ENCODE measurements around the gene KIAA1614. TPM values are rescaled to one million over a fixed set of nuclear protein-coding genes. Genes with fewer than 3 reads are reported as not detected.

The KIAA1614 gene
- total RNA-seq, 4 donors from 2014 or later: 1.0 to 17.1 (median 6.6) TPM

DNA sequence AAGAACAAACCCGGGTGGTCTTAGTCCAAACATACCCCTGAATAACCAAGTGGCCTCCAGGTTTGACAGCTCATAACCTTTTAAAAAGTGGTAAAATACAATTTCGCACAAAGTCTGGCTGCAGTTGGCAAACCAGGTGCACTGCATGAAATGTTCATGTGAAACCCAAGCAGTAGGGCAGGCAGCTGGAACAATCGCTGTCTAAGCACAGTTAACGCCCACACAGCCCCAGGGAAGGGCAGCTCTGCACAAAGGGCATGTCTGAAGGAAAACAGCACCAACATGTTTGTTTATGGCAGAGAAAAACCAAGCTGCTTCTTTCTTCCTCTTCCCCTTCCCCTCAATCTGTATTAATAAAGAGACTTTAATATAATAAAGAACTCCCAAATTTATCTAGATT, 49.5 kb downstream of the KIAA1614 start:
- intact Hi-C loops (cut with DNase I; ENCODE audit: low total_unique reads): no loop called here
- H3K27ac ChIP-seq: no peak overlapping the region
- H3K36me3 ChIP-seq: no peaks in the 10 kb centered on the region
- DNase-seq: no peak
- no peak overlapping the region for H3K4me3 ChIP-seq
- H3K9me3 ChIP-seq: no peaks in the 10 kb centered on the region
- H3K27me3 ChIP-seq: no peaks in the 10 kb centered on the region
- no peaks in the 10 kb centered on the region for H3K4me1 ChIP-seq
- TF ChIP-seq CTCF (IDR thresholded peaks at IDR 0.05) (no peak), POLR2A (IDR thresholded peaks at IDR 0.05) (no peak)

- no peaks in the 10 kb centered on the region for H3K9me3 ChIP-seq
- intact Hi-C loops (cut with DNase I; ENCODE audit: low total_unique reads): no loop called here
- no peaks in the 10 kb centered on the region for H3K27me3 ChIP-seq
- H3K27ac ChIP-seq: no peak overlapping the region
- DNase-seq: no peak
- TF ChIP-seq CTCF (IDR thresholded peaks at IDR 0.05) (no peak), POLR2A (IDR thresholded peaks at IDR 0.05) (no peak)
- no peak overlapping the region for H3K4me3 ChIP-seq
- no peaks in the 10 kb centered on the region for H3K4me1 ChIP-seq
- H3K36me3 ChIP-seq: no peaks in the 10 kb centered on the region
These were observed 51.4 kb downstream of the KIAA1614 start for GRCh38 chr1:180964056-180964455.

GRCh38 chr1:180964595-180964994, 51.9 kb downstream of the KIAA1614 start:
- TF ChIP-seq POLR2A (IDR thresholded peaks at IDR 0.05) (no peak), CTCF (IDR thresholded peaks at IDR 0.05) (no peak)
- no peak for DNase-seq
- intact Hi-C loops (cut with DNase I; ENCODE audit: low total_unique reads): no loop called here

GRCh38 chr1:180966312-180966711, 53.6 kb downstream of the KIAA1614 start:
- Histone ChIP-seq H3K27ac (no peak overlapping the region), H3K27me3 (no peaks in the 10 kb centered on the region), H3K4me1 (no peaks in the 10 kb centered on the region), H3K9me3 (no peaks in the 10 kb centered on the region), H3K4me3 (no peak overlapping the region), H3K36me3 (no peaks in the 10 kb centered on the region)
- intact Hi-C loops (cut with DNase I; ENCODE audit: low total_unique reads): no loop called here
- TF ChIP-seq POLR2A (IDR thresholded peaks at IDR 0.05) (no peak), CTCF (IDR thresholded peaks at IDR 0.05) (no peak)
- DNase-seq: no peak

More at GRCh38 chr1:180964595-180964994, 51.9 kb downstream of the KIAA1614 start:
- Histone ChIP-seq H3K27ac (no peak overlapping the region), H3K9me3 (no peaks in the 10 kb centered on the region), H3K4me3 (no peak overlapping the region), H3K4me1 (no peaks in the 10 kb centered on the region), H3K36me3 (no peaks in the 10 kb centered on the region), H3K27me3 (no peaks in the 10 kb centered on the region)

DNA sequence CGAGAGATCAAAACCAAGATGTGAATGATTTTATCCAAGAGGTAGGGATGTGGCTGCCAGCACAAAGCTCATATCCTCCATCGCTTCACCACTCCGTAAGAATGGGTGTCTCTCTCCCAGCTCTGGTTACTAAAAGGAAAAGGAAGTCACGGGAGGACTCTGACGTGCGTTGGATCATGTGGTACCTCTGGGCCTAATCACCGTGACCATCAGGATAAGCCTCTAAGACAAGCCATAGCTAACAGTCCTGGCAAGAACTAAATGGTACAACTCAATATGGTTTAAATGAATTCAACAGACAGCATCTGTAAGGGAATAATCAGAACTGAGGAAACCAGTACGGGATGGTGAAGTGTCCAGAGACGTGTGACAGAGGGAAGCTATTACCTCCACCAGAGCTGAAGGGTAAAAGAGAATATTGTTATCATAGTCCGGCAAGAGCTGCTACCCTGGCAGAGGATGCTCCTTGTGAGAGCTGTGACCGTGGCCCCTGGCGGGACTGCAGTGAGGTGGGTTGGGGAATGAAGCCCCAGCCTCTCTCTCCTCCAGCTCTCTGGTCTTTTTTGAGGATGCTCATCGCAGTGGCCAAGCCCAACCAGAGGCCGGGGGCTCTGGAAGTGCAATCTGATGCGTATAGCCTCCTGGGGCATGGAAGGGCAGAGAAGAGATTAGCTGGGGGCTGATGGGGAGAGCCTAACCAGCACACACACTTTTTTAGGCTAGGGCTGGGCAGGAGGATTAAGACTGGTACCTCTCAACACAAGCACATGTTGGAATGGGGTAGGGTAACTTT, 54.2 kb downstream of the KIAA1614 start:
- no peaks in the 10 kb centered on the region for H3K27me3 ChIP-seq
- DNase-seq: no peak
- H3K9me3 ChIP-seq: no peaks in the 10 kb centered on the region
- no peak overlapping the region for H3K27ac ChIP-seq
- TF ChIP-seq POLR2A (IDR thresholded peaks at IDR 0.05) (no peak), CTCF (IDR thresholded peaks at IDR 0.05) (no peak)
- intact Hi-C loops (cut with DNase I; ENCODE audit: low total_unique reads): no loop called here
- H3K4me3 ChIP-seq: no peak overlapping the region
- H3K36me3 ChIP-seq: no peaks in the 10 kb centered on the region
- no peaks in the 10 kb centered on the region for H3K4me1 ChIP-seq
